ENCODE data around the gene FOXS1.

DNA sequence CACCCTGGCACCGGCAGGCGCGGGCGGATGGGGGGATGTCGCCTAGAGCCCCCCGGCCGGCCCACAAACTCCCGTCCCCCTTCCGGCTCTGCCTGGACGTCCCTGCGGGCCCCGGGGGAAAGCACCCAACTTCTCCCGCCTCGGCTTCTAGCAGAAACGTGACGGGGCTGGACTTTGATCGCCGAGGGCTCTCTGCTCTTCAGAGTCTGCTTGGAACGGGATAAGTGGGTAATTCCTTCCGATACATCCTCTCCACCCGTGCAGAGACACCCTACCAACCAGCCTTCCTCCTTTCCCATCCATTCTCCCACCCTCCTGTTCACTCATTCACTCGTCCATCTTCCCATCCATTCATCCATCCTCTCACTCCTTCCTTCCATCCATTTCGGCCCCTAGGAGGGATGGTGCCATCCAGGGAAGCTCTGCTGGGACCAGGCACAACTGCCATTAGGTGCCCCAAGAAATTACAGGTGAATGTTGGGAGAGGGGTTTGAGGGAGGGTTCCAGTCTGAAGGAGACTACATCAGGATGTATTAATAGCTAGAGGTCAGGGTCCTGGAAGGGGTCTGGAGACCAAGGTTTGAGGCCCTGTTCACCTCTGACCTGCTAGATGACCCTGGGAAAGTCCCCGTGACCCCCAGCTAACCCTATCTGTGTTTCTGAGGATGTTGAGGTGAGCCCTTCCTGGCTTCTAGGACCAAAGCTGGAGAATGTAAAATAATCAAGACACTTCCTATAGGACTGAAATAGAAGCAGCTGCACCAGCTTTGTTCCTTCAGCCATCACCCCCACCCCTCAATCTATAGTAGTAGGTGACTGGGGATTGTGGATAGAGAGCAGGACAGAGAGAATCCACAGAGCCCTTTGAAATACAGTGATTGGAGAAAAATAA, 25.6 kb upstream of the FOXS1 start:
- TF ChIP-seq, protein P1, sequence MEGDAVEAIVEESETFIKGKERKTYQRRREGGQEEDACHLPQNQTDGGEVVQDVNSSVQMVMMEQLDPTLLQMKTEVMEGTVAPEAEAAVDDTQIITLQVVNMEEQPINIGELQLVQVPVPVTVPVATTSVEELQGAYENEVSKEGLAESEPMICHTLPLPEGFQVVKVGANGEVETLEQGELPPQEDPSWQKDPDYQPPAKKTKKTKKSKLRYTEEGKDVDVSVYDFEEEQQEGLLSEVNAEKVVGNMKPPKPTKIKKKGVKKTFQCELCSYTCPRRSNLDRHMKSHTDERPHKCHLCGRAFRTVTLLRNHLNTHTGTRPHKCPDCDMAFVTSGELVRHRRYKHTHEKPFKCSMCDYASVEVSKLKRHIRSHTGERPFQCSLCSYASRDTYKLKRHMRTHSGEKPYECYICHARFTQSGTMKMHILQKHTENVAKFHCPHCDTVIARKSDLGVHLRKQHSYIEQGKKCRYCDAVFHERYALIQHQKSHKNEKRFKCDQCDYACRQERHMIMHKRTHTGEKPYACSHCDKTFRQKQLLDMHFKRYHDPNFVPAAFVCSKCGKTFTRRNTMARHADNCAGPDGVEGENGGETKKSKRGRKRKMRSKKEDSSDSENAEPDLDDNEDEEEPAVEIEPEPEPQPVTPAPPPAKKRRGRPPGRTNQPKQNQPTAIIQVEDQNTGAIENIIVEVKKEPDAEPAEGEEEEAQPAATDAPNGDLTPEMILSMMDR (IDR thresholded peaks at IDR 0.05) = no peak
- no peak for TF ChIP-seq POLR2A (IDR thresholded peaks at IDR 0.05)
